Psoas muscle (tissue), 8 donors: ENCODE results near the gene ZCCHC14. TPM values are rescaled to one million over a fixed set of nuclear protein-coding genes. Genes with fewer than 3 reads are reported as not detected.
A peak's percentile ranks its signal among the peaks of the same experiment; 100 is the strongest.

Experiments
- ATAC-seq, 4 donors: fragments of 200-7000 bp; cut with Tn5 transposase; one replicate each; pipeline ENCODE4 v1.9.1; 2020; ENCODE audit warnings: moderate library complexity in 3 of 4, mild to moderate bottlenecking in 2 of 4
- DNase-seq, 2 donors: peaks; one replicate each; pipeline ENCODE4 v3.0.0-alpha.2; 2020
- H3K27ac ChIP-seq: fragments of 200-600 bp; one replicate; pipeline ENCODE4 v1.8.0; 2022
- H3K27me3 ChIP-seq, 3 donors: fragments of 200-600 bp in 1 of 3; one replicate each; pipeline versions ENCODE4 v1.6.1 to v1.8.0; 2013 to 2022; ENCODE audit warnings: low read length in 2 of 3, mild to moderate bottlenecking in 2 of 3, moderate library complexity in 1 of 3; ENCODE audit not compliant: insufficient read depth in 3 of 3
- H3K36me3 ChIP-seq, 2 donors: fragments of 200-600 bp in 1 of 2; one replicate each; pipeline versions ENCODE4 v1.6.1 to v1.8.0; 2013 to 2022; ENCODE audit warnings: low read depth in 1 of 2, mild to moderate bottlenecking in 1 of 2, moderate library complexity in 1 of 2; ENCODE audit not compliant: insufficient read depth in 1 of 2
- H3K4me1 ChIP-seq: fragments of 200-600 bp; one replicate; pipeline ENCODE4 v1.8.0; 2022
- H3K4me3 ChIP-seq: fragments of 200-600 bp; one replicate; pipeline ENCODE4 v1.8.0; 2022; ENCODE audit warnings: mild to moderate bottlenecking
- H3K9me3 ChIP-seq: fragments of 200-600 bp; one replicate; pipeline ENCODE4 v1.8.0; 2022
- WGBS, 3 donors: extraction: QIAGEN DNeasy Blood & Tissue Kit; methylation state at CpG; one replicate each; pipeline versions ENCODE4 v1.1.6 to v1.1.7; 2013; 5-methylcytosine and 5-hydroxymethylcytosine counted together
- intact Hi-C, 2 donors: fragments of 100-400 bp; cut with DNase I; formaldehyde crosslinking; loops; one replicate each; pipeline versions ENCODE4 v1.11.0 to v1.14.2; 2022
- polyA plus RNA-seq, 3 donors: library from polyadenylated mRNA; stranded (reverse); fragments of 200-250 nt; gene quantifications; one replicate each; pipeline ENCODE4 v1.2.3, GENCODE V29; 2013
- total RNA-seq, 4 donors: library from RNA; stranded (reverse); fragmentation: NEBNext Ultra II Directional in 2 of 4; extraction: Animal tissue kit (Norgen Biotek cat#: 25700) in 2 of 4; gene quantifications; one replicate each; pipeline versions ENCODE4 v1.2.1 to v1.2.4, GENCODE V29; 2021 to 2023
- TF ChIP-seq, protein P1 (sequence below): fragments of 200-600 bp; IDR thresholded peaks from one replicate; pipeline ENCODE4 v1.8.0; 2022; ENCODE audit warnings: antibody characterized with exemption
- donor health status: healthy with polysubstance abuse.
- donor health status: DM: no; HTN: no; CAD: no; lungs with moderate emphysema.
- donor health status: Bipolar disorder and iron deficiency.
- donor health status: healthy.
- donor health status: DM: yes; HTN: yes; CAD: no.
- donor health status: DM: no; HTN: no; CAD: no.
- donor health status: DM: no; HTN: no; CAD: no.
- donor health status: DM: yes; HTN: yes; CAD: no.

The ZCCHC14 gene
- total and polyA plus RNA-seq, 7 donors, result 5.8 to 17.3 (median 14.6) TPM

DNA sequence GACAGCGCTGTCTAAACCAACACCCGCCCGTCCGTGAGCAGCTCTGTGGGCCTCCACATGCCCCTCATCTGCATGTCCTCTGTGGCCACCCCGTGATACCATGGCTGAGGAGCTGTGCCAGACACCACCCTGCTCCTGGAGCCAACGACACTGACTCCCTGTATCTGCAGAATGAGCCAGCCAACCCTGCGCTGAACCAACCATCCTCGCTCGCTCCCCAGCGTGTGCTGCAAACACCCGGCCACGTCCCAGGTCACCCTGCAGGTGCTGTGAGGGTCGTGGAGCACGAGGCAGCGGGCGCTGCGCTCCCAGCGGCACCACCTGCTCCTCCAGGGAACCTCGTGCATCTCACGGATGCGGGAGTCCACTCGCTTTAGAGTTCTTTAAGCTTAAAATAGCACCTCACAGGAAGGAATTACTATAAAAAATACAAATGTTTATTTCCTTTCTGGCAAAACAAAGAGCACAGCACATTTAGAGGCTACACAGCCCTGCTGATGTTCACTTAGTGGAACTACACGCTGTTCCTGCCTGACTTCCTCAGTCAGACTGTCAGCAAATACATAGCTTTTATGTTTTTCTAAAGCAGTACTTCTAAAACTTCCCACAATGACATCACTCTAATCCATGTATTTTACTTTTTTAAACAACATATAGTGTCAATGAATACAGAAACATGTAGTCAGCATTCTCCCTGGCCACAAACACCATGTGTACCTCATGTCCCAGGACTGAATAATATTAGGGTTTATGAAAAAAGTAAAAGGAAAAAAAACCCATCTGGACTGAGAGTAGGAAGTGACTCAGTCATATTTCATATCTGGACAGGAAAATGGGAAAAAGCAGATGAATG, 57.2 kb downstream of the ZCCHC14 start:
- intact Hi-C loops, result no loop called here

DNA sequence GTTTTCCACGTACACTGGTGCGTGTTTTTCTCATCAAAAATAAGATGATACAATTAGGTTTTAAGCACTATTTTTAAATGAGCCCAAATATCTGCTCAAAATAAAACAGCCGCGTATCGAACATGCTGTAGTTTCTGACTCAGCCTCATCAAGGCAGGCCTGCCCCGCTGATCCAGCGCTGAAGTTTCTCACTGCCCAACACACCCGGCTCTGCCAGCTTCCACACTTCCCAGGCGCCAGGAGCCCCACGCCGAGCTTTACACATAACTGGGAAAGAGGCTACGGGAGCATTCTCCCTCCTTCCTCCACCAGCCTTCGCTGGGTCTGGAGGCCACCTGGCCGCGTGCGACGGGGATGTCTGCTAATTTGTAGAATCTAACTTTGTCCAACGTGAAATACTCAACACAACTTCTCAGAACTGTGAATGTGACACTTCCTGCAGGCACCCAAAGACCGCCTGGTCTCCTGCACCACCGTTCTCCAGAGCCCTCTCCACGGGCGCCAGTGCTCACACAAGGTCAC, 58.6 kb downstream of the ZCCHC14 start:
- H3K4me3 ChIP-seq, result no peak overlapping the region
- H3K9me3 ChIP-seq, result no peaks in the 10 kb centered on the region
- peaks cover 18% of the 10 kb centered on the region for H3K4me1 ChIP-seq
- 87 to 91% (median 90%) methylated on average over 22 of the region's 22 CpGs for WGBS, 3 donors
- ATAC-seq (no peak), DNase-seq (peak in 1 of 2 donors; percentile 11)
- intact Hi-C loops, result no loop called here
- peaks cover 0 to 16% of the 10 kb centered on the region in 2 donors for H3K36me3 ChIP-seq
- TF ChIP-seq, protein P1, sequence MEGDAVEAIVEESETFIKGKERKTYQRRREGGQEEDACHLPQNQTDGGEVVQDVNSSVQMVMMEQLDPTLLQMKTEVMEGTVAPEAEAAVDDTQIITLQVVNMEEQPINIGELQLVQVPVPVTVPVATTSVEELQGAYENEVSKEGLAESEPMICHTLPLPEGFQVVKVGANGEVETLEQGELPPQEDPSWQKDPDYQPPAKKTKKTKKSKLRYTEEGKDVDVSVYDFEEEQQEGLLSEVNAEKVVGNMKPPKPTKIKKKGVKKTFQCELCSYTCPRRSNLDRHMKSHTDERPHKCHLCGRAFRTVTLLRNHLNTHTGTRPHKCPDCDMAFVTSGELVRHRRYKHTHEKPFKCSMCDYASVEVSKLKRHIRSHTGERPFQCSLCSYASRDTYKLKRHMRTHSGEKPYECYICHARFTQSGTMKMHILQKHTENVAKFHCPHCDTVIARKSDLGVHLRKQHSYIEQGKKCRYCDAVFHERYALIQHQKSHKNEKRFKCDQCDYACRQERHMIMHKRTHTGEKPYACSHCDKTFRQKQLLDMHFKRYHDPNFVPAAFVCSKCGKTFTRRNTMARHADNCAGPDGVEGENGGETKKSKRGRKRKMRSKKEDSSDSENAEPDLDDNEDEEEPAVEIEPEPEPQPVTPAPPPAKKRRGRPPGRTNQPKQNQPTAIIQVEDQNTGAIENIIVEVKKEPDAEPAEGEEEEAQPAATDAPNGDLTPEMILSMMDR, result no peak
- no peak overlapping the region for H3K27ac ChIP-seq
- H3K27me3 ChIP-seq, result no peaks in the 10 kb centered on the region

More for the DNA sequence above, 57.2 kb downstream of the ZCCHC14 start:
- peak overlapping the region; percentile 30 for H3K4me3 ChIP-seq
- H3K9me3 ChIP-seq, result no peaks in the 10 kb centered on the region
- peaks cover 0 to 12% of the 10 kb centered on the region in 2 donors for H3K36me3 ChIP-seq
- peak in 1 of 2 donors; percentile 42 for DNase-seq
- peaks cover 18% of the 10 kb centered on the region for H3K4me1 ChIP-seq
- no peaks in the 10 kb centered on the region for H3K27me3 ChIP-seq
- TF ChIP-seq, protein P1, result no peak
- WGBS, 3 donors, result 57 to 69% (median 65%) methylated on average over 22 to 23 of the region's 23 CpGs
- ATAC-seq, result peak in 3 of 4 donors; percentile 27 to 48 (median 32)
- peak overlapping the region; percentile 41 for H3K27ac ChIP-seq

GRCh38 chr16:87432330-87432915, 60.4 kb downstream of the ZCCHC14 start:
- 88 to 94% (median 92%) methylated on average over 15 of the region's 15 CpGs for WGBS, 3 donors
- Histone ChIP-seq H3K9me3 (no peaks in the 10 kb centered on the region), H3K4me3 (no peak overlapping the region), H3K27ac (no peak overlapping the region), H3K4me1 (peaks cover 18% of the 10 kb centered on the region), H3K36me3 (peaks cover 0 to 19% of the 10 kb centered on the region in 2 donors), H3K27me3 (no peaks in the 10 kb centered on the region)
- TF ChIP-seq, protein P1, result no peak
- intact Hi-C loops, result no loop called here
- no peak for DNase-seq
- no peak for ATAC-seq

DNA sequence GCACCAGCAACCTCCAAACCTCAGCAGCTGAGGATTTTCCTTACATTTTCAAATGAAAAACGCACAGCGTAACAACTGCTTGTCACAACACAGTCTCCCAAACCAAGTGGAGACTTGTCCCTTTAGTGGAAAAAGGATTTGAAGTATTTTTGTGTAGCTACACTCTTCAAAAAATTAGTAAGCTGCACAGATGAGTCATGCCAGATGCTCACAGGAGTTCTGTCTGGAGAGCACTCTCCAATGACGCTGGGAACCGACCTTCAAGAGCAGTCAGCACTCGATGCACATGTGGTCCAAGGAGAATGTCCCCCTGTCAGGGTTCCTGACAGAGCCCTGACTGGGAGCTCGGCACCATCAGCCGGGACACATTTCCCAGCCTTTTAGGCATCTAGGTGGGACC, 60.9 kb downstream of the ZCCHC14 start:
- ATAC-seq (peak in 1 of 4 donors; percentile 52), DNase-seq (no peak)
- intact Hi-C loops, result no loop called here
- TF ChIP-seq, protein P1, result no peak
- peaks cover 18% of the 10 kb centered on the region for H3K4me1 ChIP-seq
- H3K27ac ChIP-seq, result no peak overlapping the region
- no peaks in the 10 kb centered on the region for H3K9me3 ChIP-seq
- no peaks in the 10 kb centered on the region for H3K27me3 ChIP-seq
- 74 to 75% (median 74%) methylated on average over 7 of the region's 7 CpGs for WGBS, 3 donors
- H3K4me3 ChIP-seq, result no peak overlapping the region
- H3K36me3 ChIP-seq, result peaks cover 0 to 19% of the 10 kb centered on the region in 2 donors
